Ishikawa (cell line): Measurements from ENCODE around the gene RELN.

Source experiments
- CEBPB ChIP-seq: IDR thresholded peaks from 2 replicates; pipeline ENCODE4 v1.6.1; 2012
- CREB1 ChIP-seq: IDR thresholded peaks from 2 replicates; pipeline ENCODE4 v1.6.1; 2012; ENCODE audit warnings: low read depth
- EGR1 ChIP-seq: IDR thresholded peaks from 2 replicates; pipeline ENCODE4 v1.6.1; 2012
- EP300 ChIP-seq: IDR thresholded peaks from 2 replicates; pipeline ENCODE4 v1.6.1; 2012; ENCODE audit warnings: borderline replicate concordance
- FOXM1 ChIP-seq: IDR thresholded peaks from 2 replicates; pipeline ENCODE4 v1.6.1; 2012; ENCODE audit warnings: low read depth, borderline replicate concordance
- NFIC ChIP-seq: IDR thresholded peaks from 2 replicates; pipeline ENCODE4 v1.6.1; 2012
- RAD21 ChIP-seq: IDR thresholded peaks from 2 replicates; pipeline ENCODE4 v1.6.1; 2012; ENCODE audit warnings: low read depth
- TAF1 ChIP-seq: IDR thresholded peaks from 2 replicates; pipeline ENCODE4 v1.6.1; 2012; ENCODE audit warnings: low read depth, mild to moderate bottlenecking
- TCF12 ChIP-seq: IDR thresholded peaks from 2 replicates; pipeline ENCODE4 v1.6.1; 2012; ENCODE audit warnings: low read depth
- TEAD4 ChIP-seq: IDR thresholded peaks from 2 replicates; pipeline ENCODE4 v1.6.1; 2012
- YY1 ChIP-seq: IDR thresholded peaks from 2 replicates; pipeline ENCODE4 v1.6.1; 2012; ENCODE audit warnings: low read depth
- ZBTB7A ChIP-seq: IDR thresholded peaks from 2 replicates; pipeline ENCODE4 v1.6.1; 2012; ENCODE audit warnings: low read depth
- TF ChIP-seq, protein P1 (sequence below): IDR thresholded peaks from 2 replicates; pipeline ENCODE4 v1.6.1; 2012; ENCODE audit warnings: low read depth, mild to moderate bottlenecking
- TF ChIP-seq, protein P2 (sequence below): IDR thresholded peaks from 2 replicates; pipeline ENCODE4 v1.6.1; 2012
- TF ChIP-seq, protein P3 (sequence below): IDR thresholded peaks from 2 replicates; pipeline ENCODE4 v1.6.1; 2012

Gene RELN

DNA sequence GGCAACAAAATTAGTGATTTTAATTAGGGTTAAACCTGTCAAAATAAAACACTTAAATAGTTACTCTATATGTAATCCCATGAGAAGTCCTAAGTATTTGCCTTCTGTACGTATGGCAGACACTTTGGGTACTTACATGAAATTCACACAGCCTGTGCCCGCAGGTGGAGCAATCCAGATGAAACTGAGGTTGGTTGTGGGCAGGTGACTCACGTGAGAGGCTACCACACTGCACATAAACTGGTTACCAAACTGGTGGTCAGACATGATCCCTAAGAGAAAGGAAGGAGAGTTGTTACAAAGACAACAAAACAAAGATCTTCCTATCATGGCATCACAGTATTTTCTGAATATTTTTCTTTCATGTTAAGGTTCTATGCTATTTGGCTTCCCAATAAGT, 156.1 kb downstream of the RELN start:
- TF ChIP-seq ZBTB7A (no peak), EP300 (no peak)

DNA sequence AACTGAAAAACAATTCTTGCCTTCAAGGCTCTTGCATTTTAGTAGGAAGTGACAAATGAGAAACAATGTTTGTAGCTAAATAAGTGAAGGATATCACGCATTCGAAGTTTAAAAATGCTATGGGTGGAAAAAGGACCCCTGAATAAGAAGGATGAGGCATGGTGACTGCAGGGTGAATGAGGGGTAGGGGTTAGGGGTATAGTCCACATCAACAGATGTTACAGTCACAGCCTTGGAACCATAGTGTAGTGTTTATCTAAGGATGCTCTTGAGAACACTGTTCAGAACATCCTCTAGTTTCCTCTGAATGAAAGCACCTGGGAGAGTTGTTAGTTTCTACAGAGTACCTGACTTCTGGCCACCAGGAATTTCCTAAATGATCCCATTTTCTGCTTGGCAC, 157.0 kb downstream of the RELN start:
- TF ChIP-seq EGR1, result no peak
- no peak for TF ChIP-seq CEBPB
- TF ChIP-seq, protein P1, sequence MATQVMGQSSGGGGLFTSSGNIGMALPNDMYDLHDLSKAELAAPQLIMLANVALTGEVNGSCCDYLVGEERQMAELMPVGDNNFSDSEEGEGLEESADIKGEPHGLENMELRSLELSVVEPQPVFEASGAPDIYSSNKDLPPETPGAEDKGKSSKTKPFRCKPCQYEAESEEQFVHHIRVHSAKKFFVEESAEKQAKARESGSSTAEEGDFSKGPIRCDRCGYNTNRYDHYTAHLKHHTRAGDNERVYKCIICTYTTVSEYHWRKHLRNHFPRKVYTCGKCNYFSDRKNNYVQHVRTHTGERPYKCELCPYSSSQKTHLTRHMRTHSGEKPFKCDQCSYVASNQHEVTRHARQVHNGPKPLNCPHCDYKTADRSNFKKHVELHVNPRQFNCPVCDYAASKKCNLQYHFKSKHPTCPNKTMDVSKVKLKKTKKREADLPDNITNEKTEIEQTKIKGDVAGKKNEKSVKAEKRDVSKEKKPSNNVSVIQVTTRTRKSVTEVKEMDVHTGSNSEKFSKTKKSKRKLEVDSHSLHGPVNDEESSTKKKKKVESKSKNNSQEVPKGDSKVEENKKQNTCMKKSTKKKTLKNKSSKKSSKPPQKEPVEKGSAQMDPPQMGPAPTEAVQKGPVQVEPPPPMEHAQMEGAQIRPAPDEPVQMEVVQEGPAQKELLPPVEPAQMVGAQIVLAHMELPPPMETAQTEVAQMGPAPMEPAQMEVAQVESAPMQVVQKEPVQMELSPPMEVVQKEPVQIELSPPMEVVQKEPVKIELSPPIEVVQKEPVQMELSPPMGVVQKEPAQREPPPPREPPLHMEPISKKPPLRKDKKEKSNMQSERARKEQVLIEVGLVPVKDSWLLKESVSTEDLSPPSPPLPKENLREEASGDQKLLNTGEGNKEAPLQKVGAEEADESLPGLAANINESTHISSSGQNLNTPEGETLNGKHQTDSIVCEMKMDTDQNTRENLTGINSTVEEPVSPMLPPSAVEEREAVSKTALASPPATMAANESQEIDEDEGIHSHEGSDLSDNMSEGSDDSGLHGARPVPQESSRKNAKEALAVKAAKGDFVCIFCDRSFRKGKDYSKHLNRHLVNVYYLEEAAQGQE, result no peak
- TF ChIP-seq, protein P2, sequence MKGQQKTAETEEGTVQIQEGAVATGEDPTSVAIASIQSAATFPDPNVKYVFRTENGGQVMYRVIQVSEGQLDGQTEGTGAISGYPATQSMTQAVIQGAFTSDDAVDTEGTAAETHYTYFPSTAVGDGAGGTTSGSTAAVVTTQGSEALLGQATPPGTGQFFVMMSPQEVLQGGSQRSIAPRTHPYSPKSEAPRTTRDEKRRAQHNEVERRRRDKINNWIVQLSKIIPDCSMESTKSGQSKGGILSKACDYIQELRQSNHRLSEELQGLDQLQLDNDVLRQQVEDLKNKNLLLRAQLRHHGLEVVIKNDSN, result no peak
- no peak for TF ChIP-seq ZBTB7A
- TF ChIP-seq TCF12, result no peak
- TF ChIP-seq, protein P3, sequence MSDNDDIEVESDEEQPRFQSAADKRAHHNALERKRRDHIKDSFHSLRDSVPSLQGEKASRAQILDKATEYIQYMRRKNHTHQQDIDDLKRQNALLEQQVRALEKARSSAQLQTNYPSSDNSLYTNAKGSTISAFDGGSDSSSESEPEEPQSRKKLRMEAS, result no peak
- no peak for TF ChIP-seq TAF1
- no peak for TF ChIP-seq CREB1
- no peak for TF ChIP-seq NFIC
- no peak for TF ChIP-seq TEAD4
- no peak for TF ChIP-seq FOXM1
- TF ChIP-seq RAD21, result no peak
- no peak for TF ChIP-seq EP300
- TF ChIP-seq YY1, result no peak

DNA sequence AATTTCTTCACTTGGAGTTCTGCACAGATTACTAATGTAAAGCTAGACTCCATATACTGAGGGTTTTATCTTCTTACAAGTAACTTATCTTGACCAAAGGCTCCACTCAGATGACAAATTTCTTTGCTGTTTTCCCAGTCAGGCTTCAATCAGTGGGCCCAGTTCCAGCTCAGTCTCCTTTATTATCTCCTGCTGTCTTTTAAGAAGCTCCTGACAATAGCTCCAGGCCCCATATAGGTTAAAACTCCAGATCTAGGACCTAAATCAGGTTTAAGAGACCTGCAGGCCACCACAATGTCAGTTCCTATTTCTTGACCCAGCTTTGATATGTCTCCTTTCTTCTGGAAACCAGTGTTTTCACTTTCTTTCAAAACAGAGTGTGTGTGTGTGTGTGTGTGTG, 165.2 kb downstream of the RELN start:
- TF ChIP-seq, protein P2, result no peak
- TF ChIP-seq CEBPB (no peak), ZBTB7A (no peak), EP300 (no peak), EGR1 (no peak), YY1 (no peak), TAF1 (no peak), FOXM1 (no peak), NFIC (no peak)
- TF ChIP-seq, protein P3, result no peak

DNA sequence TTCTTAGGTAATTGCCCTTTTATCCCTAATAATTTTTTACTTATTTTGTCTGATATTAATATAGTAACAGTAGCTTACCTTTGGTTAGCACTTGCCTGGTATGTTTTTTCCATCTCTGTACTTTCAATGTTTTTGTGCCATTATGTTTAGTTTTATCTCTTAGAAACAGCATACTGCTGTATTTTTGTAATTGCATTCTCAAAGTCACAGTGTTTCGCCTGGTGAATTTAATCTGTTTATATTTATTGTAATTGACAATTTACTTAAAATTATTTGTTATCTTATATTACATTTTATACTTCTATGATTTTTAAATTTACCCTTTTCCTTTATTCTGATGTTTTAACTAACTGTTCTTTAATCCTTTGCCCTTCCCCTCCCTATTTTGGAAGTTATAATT, 166.4 kb downstream of the RELN start:
- no peak for TF ChIP-seq YY1
- TF ChIP-seq ZBTB7A, result no peak
- TF ChIP-seq, protein P3, result no peak
- no peak for TF ChIP-seq EGR1
- TF ChIP-seq, protein P2, result no peak
- no peak for TF ChIP-seq RAD21
- no peak for TF ChIP-seq TCF12
- TF ChIP-seq TAF1, result no peak
- no peak for TF ChIP-seq FOXM1
- no peak for TF ChIP-seq NFIC
- TF ChIP-seq, protein P1, result no peak
- TF ChIP-seq TEAD4, result no peak
- TF ChIP-seq CEBPB, result no peak
- no peak for TF ChIP-seq EP300

DNA sequence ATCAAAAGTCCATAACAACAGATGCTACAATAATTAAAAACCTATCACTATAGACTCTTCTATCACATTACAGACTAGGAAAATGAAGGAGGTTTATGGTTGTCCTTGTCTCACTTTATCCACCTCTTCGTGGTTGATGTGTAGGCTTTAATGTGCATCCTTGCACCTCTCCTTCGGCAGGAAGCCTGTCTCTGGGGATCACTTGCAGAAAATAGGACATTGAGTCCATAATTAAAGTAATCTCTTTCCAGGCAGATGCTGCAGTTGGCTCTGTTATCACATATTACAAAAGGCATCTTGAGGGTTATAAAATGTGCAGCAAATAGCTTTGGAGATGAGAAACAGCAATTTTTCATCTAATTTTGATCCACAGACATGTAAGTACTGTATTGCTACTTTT, 168.4 kb downstream of the RELN start:
- TF ChIP-seq, protein P2, result no peak
- TF ChIP-seq CEBPB (no peak), ZBTB7A (no peak), TAF1 (no peak), EGR1 (no peak), TEAD4 (no peak), TCF12 (no peak), CREB1 (no peak), RAD21 (no peak), EP300 (no peak), NFIC (no peak), FOXM1 (no peak), YY1 (no peak)
- TF ChIP-seq, protein P3, result no peak
- TF ChIP-seq, protein P1, result no peak
